ENCODE measurements around the gene BLOC1S1.

GRCh38 chr12:55755246-55755645, 39.4 kb downstream of the BLOC1S1 start:
- TF ChIP-seq CTCF (IDR thresholded peaks at IDR 0.05; ENCODE audit: insufficient read depth, low read depth, low read length) (no peak), EZH2 (IDR thresholded peaks at IDR 0.05; ENCODE audit: insufficient read depth, low read length) (no peak)
